Activated T-cell treated with anti-CD3 and anti-CD28 coated beads for 1 hour (primary cell): ENCODE measurements around the gene NOL9.
A peak's percentile ranks its signal among the peaks of the same experiment; 100 is the strongest.

ENCODE experiments used
- DNase-seq: peaks from one replicate; pipeline ENCODE4 v3.0.0-alpha.2; 2020; ENCODE audit warnings: low read depth

NOL9 gene

GRCh38 chr1:6590046-6590445 lies 35.7 kb upstream of the NOL9 start:
- DNase-seq: no peak

- DNase-seq: no peak
These were observed 34.7 kb upstream of the NOL9 start for GRCh38 chr1:6588893-6589520.

- DNase-seq: no peak
These were observed 34.0 kb upstream of the NOL9 start for GRCh38 chr1:6588128-6588892.

GRCh38 chr1:6587261-6588005 lies 33.1 kb upstream of the NOL9 start:
- no peak for DNase-seq

- no peak for DNase-seq
These were observed 32.1 kb upstream of the NOL9 start for GRCh38 chr1:6586404-6586816.

- no peak for DNase-seq
These were observed 31.5 kb upstream of the NOL9 start for GRCh38 chr1:6585841-6586240.

GRCh38 chr1:6585081-6585722 lies 30.9 kb upstream of the NOL9 start:
- no peak for DNase-seq

- DNase-seq: no peak
These were observed 30.1 kb upstream of the NOL9 start for GRCh38 chr1:6584126-6585080.

GRCh38 chr1:6582370-6582769 lies 28.1 kb upstream of the NOL9 start:
- DNase-seq: no peak

- no peak for DNase-seq
These were observed 27.4 kb upstream of the NOL9 start for GRCh38 chr1:6581561-6582305.

- no peak for DNase-seq
These were observed 26.5 kb upstream of the NOL9 start for GRCh38 chr1:6580593-6581409.

GRCh38 chr1:6580119-6580592 lies 25.8 kb upstream of the NOL9 start:
- DNase-seq: no peak

- DNase-seq: peak; percentile 95
These were observed 25.2 kb upstream of the NOL9 start, which contains the start of gene ZBTB48 for GRCh38 chr1:6579374-6580118. ZBTB48 (plus strand) TSS chr1:6579994; CDS start chr1:6580610, 616 bp downstream.

GRCh38 chr1:6578624-6579373 lies 24.5 kb upstream of the NOL9 start:
- DNase-seq: no peak

GRCh38 chr1:6577831-6578525 lies 23.7 kb upstream of the NOL9 start:
- DNase-seq: no peak

GRCh38 chr1:6574818-6575217 lies 20.5 kb upstream of the NOL9 start:
- no peak for DNase-seq

GRCh38 chr1:6574025-6574620 lies 19.8 kb upstream of the NOL9 start:
- no peak for DNase-seq
